Measurements from ENCODE around the gene DCUN1D4.

The DCUN1D4 gene

DNA sequence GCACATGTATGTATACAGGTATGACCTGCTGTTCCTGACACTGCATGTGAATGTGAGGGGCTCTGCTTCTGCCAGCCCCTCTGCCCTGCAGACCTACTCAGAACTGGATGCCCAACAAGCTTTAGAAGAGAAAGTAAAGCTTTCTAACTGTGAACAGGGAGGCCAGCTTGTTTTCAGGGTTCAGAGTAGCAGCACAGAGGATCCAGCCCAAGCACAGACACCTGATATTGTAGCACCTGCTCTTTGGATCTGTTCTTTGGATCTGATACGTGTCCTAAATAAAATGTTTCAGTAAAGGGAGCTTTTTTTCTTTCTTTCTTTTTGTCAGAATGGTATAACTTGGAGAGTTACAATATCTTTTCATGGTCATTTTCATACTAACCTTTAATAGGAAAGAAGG, 19.2 kb downstream of the DCUN1D4 start:
- H3K4me3 ChIP-seq (ENCODE audit: low read depth, low read length), result no peak overlapping the region
- no peak for TF ChIP-seq CTCF (IDR thresholded peaks at IDR 0.05; ENCODE audit: insufficient read depth, low read depth, low read length, missing control alignments)
- no peak for DNase-seq (ENCODE audit: low read depth)

GRCh38 chr4:51862781-51863180, 19.8 kb downstream of the DCUN1D4 start:
- no peak for TF ChIP-seq CTCF (IDR thresholded peaks at IDR 0.05; ENCODE audit: insufficient read depth, low read depth, low read length, missing control alignments)
- no peak for DNase-seq (ENCODE audit: low read depth)
- no peak overlapping the region for H3K4me3 ChIP-seq (ENCODE audit: low read depth, low read length)

GRCh38 chr4:51865717-51866116, 22.8 kb downstream of the DCUN1D4 start:
- H3K4me3 ChIP-seq (ENCODE audit: low read depth, low read length), result no peak overlapping the region
- TF ChIP-seq CTCF (IDR thresholded peaks at IDR 0.05; ENCODE audit: insufficient read depth, low read depth, low read length, missing control alignments), result no peak
- no peak for DNase-seq (ENCODE audit: low read depth)

DNA sequence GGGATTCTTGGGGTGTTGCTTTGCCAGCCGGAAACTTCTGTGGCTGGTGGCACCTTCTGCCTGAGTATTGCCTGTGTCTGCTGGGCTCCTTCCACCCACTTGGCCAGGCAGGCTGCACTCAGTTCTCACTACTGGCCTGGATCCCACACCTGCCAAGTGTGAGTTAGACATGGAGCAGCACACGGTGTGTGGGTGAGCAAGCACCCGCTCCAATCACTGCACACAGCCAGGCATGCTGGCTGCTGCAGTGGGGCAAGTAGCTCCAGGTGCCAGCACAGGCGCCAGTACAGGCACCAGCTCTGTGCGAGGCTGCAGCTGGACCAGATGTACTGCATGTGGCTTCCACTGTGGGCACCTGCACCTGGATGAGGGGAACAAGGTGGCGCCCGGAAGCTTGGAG, 23.9 kb downstream of the DCUN1D4 start:
- DNase-seq (ENCODE audit: low read depth), result no peak
- no peak overlapping the region for H3K4me3 ChIP-seq (ENCODE audit: low read depth, low read length)
- TF ChIP-seq CTCF (IDR thresholded peaks at IDR 0.05; ENCODE audit: insufficient read depth, low read depth, low read length, missing control alignments), result no peak

DNA sequence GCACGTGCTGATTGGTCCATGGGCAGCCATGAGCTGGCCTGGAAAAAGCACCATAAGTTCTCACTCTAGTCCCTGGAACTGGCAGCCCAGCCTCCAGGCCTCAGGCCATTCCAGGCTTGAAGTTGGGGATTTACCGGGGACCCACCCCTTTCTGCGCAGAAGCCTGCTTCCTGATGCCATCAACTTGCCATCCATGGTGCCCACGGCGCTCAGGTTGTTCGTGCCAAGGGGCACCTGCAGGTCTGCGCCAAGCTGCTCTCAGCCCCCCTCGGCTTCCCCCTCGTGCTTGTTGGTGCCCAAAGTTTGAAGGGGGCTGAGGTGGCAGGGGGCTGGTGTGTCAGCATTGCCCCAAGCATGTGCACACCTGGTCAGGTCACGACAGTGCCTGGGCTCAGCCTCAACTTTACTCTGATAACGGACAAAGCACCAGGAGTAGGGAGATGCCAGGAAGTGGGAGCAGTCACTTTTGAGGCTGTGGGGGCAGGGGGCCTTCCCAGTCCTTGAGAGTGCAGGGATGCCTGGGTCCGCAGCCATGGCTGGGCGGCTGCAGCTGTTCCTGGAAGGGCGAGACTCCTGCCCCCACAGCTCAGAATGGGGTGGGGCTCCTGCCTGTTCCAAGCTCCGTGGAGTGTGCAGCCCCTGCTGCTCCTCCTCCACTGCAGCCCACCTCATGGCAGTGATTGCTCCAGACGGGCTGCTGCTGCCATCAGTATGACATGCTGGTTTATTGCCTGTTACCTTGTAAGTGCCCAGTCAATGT, 24.9 kb downstream of the DCUN1D4 start:
- no peak for DNase-seq (ENCODE audit: low read depth)
- no peak overlapping the region for H3K4me3 ChIP-seq (ENCODE audit: low read depth, low read length)
- no peak for TF ChIP-seq CTCF (IDR thresholded peaks at IDR 0.05; ENCODE audit: insufficient read depth, low read depth, low read length, missing control alignments)

DNA sequence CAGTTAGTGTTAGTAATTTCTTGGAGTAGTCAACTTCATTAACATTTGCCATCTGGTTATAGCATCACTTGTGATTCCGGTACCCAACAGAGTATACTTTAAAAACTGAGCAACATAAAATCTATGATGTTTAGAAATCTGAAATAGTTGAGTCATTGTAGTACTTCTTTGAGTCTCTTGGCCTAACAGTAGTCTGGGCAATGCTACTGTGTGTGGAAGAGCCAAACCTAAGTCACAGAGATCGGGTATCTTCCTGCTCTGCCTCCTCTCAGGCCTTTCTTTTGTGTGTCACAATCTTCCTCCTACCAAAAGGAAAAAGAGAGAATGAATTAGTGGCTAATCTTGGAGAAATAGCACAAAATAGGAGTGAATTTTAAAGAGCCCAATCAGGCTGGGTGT, 25.5 kb downstream of the DCUN1D4 start:
- TF ChIP-seq CTCF (IDR thresholded peaks at IDR 0.05; ENCODE audit: insufficient read depth, low read depth, low read length, missing control alignments), result no peak

More for the DNA sequence above, 25.5 kb downstream of the DCUN1D4 start:
- no peak overlapping the region for H3K4me3 ChIP-seq (ENCODE audit: low read depth, low read length)
- DNase-seq (ENCODE audit: low read depth), result no peak
